GM12864 (cell line): ENCODE data around the gene SOCS2.

ENCODE experiments used
- DNase-seq: peaks from one replicate; pipeline ENCODE4 v3.0.0-alpha.2; 2011; ENCODE audit warnings: low read depth
- H3K4me3 ChIP-seq: 2 replicates; pipeline ENCODE4 v1.5.1; 2011; ENCODE audit warnings: mild to moderate bottlenecking, low read depth, low read length, control low read depth
- TF ChIP-seq, protein P1 (sequence below): IDR thresholded peaks from 2 replicates; pipeline ENCODE4 v1.5.1; 2011; ENCODE audit warnings: low read depth, mild to moderate bottlenecking, moderate library complexity, low read length, control low read depth, inconsistent platforms; ENCODE audit errors: missing control alignments

The SOCS2 gene, protein sequence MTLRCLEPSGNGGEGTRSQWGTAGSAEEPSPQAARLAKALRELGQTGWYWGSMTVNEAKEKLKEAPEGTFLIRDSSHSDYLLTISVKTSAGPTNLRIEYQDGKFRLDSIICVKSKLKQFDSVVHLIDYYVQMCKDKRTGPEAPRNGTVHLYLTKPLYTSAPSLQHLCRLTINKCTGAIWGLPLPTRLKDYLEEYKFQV

GRCh38 chr12:93571925-93572711 is at the start of gene SOCS2:
TSS of gene SOCS2 (plus strand) at chr12:93572675. CDS start at chr12:93572898, 223 bp downstream.
- peak within 1 kb of the TSS; percentile 76 for H3K4me3 ChIP-seq
- TF ChIP-seq, protein P1, sequence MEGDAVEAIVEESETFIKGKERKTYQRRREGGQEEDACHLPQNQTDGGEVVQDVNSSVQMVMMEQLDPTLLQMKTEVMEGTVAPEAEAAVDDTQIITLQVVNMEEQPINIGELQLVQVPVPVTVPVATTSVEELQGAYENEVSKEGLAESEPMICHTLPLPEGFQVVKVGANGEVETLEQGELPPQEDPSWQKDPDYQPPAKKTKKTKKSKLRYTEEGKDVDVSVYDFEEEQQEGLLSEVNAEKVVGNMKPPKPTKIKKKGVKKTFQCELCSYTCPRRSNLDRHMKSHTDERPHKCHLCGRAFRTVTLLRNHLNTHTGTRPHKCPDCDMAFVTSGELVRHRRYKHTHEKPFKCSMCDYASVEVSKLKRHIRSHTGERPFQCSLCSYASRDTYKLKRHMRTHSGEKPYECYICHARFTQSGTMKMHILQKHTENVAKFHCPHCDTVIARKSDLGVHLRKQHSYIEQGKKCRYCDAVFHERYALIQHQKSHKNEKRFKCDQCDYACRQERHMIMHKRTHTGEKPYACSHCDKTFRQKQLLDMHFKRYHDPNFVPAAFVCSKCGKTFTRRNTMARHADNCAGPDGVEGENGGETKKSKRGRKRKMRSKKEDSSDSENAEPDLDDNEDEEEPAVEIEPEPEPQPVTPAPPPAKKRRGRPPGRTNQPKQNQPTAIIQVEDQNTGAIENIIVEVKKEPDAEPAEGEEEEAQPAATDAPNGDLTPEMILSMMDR = no peak
- DNase-seq = no peak

- H3K4me3 ChIP-seq = no peak overlapping the region
- no peak for DNase-seq
- TF ChIP-seq, protein P1 = no peak
Measured at GRCh38 chr12:93524386-93525133, 47.9 kb upstream of the SOCS2 start.

DNA sequence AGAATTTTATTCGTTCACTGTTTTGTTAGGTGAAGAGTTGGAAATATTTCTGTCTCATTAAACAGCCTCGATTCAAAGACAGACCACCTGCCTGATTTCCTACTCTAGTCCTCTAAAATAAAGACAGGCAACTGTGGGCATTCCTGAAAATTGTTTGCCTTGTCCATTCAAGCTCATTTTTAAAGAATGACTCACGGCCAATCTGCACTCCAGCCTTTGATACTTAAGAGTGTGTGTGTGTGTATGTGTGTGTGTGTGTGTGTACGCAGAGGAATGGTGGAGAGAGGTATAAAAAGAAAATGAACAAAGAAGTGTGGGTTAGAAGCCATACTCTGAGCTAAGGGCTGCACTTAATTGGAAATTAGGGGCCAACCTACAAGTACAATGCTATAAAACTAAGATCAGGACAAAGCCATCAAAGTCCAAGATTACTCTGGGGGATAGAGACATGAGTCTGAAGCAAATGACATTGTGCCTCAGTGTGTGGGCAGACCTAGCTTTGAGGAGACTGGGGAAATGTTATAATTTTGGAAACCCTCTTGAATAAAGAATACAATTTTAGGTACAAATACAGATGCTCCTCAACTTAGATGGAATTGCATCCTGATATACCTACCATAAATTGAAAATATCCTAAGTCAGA is 45.6 kb upstream of the SOCS2 start:
- TF ChIP-seq, protein P1 = no peak
- no peak for DNase-seq
- no peak overlapping the region for H3K4me3 ChIP-seq

DNA sequence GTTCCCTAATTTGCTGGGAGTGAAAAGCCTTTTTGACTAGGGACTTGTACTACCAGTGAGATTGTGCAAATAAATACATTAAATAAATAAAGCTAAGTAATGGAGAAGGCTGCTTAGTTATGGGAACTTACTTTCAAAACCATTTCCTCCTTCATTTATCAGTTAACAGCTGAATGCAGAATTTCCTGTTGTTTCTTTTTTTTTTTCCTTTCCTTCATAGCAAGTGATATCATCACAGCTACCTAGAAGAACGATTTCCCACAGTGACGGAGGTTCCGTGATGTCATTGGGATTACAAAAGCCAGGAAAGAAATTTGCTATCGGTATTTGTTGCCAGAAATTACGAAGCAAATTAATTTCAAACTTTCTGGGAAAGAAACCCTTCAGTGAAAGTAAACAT is 42.1 kb upstream of the SOCS2 start:
- no peak for DNase-seq
- no peak overlapping the region for H3K4me3 ChIP-seq
- TF ChIP-seq, protein P1 = no peak

- no peak for DNase-seq
- no peak overlapping the region for H3K4me3 ChIP-seq
- TF ChIP-seq, protein P1 = no peak
Measured at GRCh38 chr12:93533310-93533709, 39.2 kb upstream of the SOCS2 start.

GRCh38 chr12:93536111-93536765 is 36.2 kb upstream of the SOCS2 start:
- H3K4me3 ChIP-seq = no peak overlapping the region
- TF ChIP-seq, protein P1 = no peak
- no peak for DNase-seq
